ENCODE data around the gene ADAMTS13.
A peak's percentile ranks its signal among the peaks of the same experiment; 100 is the strongest.

ADAMTS13 gene

GRCh38 chr9:133475292-133476012 lies 53.3 kb downstream of the ADAMTS13 start:
- DNase-seq (ENCODE audit: low read depth), result no peak
- no peak for TF ChIP-seq CTCF (conservative IDR thresholded peaks at IDR 0.05; ENCODE audit: low read depth, low read length)
- H3K4me3 ChIP-seq (ENCODE audit: low read length), result no peak overlapping the region

- no peak for TF ChIP-seq CTCF (conservative IDR thresholded peaks at IDR 0.05; ENCODE audit: low read depth, low read length)
- no peak for DNase-seq (ENCODE audit: low read depth)
- no peak overlapping the region for H3K4me3 ChIP-seq (ENCODE audit: low read length)
Measured at GRCh38 chr9:133476036-133476931, 54.1 kb downstream of the ADAMTS13 start.

- no peak for TF ChIP-seq CTCF (conservative IDR thresholded peaks at IDR 0.05; ENCODE audit: low read depth, low read length)
- no peak overlapping the region for H3K4me3 ChIP-seq (ENCODE audit: low read length)
- no peak for DNase-seq (ENCODE audit: low read depth)
Measured at GRCh38 chr9:133476941-133477340, 54.8 kb downstream of the ADAMTS13 start.

- DNase-seq (ENCODE audit: low read depth), result no peak
- TF ChIP-seq CTCF (conservative IDR thresholded peaks at IDR 0.05; ENCODE audit: low read depth, low read length), result no peak
- H3K4me3 ChIP-seq (ENCODE audit: low read length), result peak overlapping the region; percentile 73
Measured at GRCh38 chr9:133477461-133477860, 55.3 kb downstream of the ADAMTS13 start.

- TF ChIP-seq CTCF (conservative IDR thresholded peaks at IDR 0.05; ENCODE audit: low read depth, low read length), result no peak
- peak overlapping the region; percentile 73 for H3K4me3 ChIP-seq (ENCODE audit: low read length)
- DNase-seq (ENCODE audit: low read depth), result no peak
Measured at GRCh38 chr9:133477992-133478850, 56.1 kb downstream of the ADAMTS13 start.

GRCh38 chr9:133478851-133479711 lies 56.9 kb downstream of the ADAMTS13 start, which contains the start of gene SLC2A6:
TSS of gene SLC2A6 (minus strand) at chr9:133479099. CDS start at chr9:133479059, 40 bp downstream.
- peak; percentile 49 for DNase-seq (ENCODE audit: low read depth)
- no peak for TF ChIP-seq CTCF (conservative IDR thresholded peaks at IDR 0.05; ENCODE audit: low read depth, low read length)
- peak within 1 kb of the TSS; percentile 73 for H3K4me3 ChIP-seq (ENCODE audit: low read length)

Measured in retinal pigment epithelial cell (primary cell).